Activated effector memory CD4-positive, alpha-beta T cell treated with Interleukin-2 at 50 U/mL for 16 hours (primary cell): ENCODE measurements around the gene OTUD1.
"Not testable (repeated sequence)": the region's sequence is repeated elsewhere in the genome, so short reads cannot be mapped to it uniquely, and the experiment has no call there.

Experiments
- DNase-seq: peaks from one replicate; pipeline ENCODE4 v3.0.0-alpha.2; 2020

Gene OTUD1

DNA sequence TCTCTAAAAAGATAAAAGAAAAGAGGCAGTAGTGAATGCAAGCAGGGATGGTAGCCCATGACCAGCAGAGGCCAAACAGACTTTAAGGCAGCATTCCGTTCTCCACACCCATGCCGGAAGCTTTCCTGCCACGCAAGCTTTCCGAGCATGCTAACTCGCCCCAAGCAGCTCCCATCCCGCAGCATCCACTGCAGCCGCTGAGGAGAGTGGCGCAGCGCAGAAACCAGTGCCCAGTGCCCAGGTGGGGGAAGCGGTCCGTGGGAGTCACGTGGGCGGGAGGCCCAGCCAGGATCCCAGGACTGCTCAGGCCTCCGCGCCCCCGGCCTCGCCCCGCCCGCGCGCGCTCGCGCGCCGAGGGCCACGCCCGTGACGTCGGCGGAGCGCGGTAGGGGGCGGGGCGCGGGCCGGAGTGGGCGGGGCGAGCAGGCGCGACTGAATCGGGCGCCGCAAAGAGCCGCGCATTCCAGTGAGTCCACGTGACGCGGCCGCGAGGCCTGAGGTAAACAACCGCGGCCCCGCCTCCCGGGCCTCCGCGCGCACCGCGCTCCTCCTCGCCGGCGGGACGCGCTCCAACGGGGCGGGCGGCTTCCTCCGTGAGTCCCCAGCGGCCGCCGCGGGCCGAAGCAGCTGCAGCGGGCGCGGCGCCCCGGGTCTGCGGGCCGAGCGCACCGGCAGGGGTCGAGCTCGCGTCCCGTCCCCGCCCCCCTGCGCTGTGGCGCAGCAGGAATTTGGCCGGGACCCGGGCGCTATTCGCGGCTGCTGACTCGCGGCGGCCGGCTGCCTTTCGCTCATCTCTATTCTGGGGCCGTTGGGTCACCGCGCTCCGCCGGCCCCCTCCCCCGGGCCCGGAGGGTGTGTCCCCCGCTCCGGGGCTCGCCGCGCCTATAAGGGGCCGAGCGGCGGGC is at the start of gene OTUD1:
Gene OTUD1, plus strand, starts transcription at position 529 of the 905 bp plus-strand sequence. CDS start 383 bp downstream, outside the sequence.
- DNase-seq = peak; percentile 91

DNA sequence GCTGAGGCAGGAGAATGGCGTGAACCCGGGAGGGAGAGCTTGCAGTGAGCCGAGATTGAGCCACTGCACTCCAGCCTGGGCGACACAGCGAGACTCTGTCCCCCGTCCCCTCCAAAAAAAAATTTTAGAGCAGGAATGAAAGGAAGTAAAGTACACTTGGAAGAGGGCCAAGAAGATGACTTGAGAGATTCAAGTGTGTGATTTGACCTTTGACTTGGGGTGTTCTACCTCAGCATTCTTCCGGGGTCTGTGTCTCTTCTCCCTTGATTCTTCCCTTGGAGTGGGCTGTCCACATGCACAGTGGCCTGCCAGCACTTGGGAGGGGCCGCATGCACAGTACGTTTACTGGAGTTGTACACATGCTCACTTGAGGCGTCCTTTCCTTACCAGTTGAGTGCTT is 48.5 kb upstream of the OTUD1 start:
- not testable (repeated sequence) for DNase-seq

- DNase-seq = no peak
Measured at GRCh38 chr10:23390809-23391208, 48.1 kb upstream of the OTUD1 start.

DNA sequence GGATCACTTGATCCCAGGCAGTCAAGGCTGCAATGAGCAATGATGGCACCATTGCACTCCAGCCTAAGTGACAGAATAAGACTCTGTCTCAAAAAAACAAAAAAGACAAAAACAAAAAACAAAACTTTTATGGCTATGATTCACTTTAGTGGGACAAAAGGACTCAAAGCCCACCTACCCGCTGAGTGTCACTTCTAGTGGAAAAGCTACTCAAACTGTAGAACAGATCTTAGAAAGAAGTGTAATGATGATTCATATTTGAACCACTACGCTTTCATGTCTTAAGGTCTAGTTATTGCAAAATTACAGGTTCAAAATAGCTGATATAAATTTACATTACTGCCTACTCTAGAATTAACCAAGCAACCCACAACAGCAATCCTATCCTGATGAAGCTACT is 47.1 kb upstream of the OTUD1 start:
- DNase-seq = no peak

DNA sequence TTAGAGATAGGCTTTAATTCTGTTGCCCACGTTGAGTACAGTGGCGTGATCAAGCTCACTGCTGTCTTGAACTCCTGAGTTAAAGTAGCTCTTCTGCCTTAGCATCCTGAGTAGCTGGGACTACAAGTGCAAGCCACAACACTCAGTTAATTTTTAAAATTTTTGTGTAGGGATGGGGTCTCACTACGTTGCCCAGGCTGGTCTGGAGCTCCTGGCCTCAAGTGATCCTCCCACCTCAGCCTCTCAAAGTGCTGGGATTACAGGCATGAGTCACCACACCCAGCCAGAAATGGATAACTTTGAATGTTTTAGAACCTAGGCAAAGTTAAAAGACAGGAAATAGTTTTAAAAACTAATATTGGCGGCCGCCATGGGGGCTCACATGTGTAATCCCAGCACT is 43.9 kb upstream of the OTUD1 start:
- DNase-seq = no peak

- DNase-seq = no peak
Measured at GRCh38 chr10:23396695-23397094, 42.2 kb upstream of the OTUD1 start.

DNA sequence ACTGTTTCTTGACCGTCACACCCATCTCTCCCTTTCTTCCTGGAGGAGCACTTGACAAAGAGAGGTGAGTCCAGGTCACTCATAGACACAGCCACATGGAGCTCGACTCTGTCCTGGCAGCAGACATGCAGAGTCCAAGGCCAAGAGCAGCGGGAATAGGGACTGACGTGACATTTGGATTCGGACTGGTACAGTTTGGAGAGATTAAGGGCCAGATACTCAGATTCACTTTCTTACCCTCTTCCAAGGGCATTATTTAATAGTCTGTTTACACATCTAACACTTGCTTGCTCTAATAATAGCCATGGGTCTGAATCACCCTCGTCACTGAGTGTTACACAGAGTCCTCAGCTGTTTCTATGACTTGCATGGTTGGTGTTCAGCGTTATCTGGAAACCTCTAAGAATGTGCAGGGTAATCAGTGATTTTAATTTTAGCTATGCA is 39.2 kb upstream of the OTUD1 start:
- no peak for DNase-seq

DNA sequence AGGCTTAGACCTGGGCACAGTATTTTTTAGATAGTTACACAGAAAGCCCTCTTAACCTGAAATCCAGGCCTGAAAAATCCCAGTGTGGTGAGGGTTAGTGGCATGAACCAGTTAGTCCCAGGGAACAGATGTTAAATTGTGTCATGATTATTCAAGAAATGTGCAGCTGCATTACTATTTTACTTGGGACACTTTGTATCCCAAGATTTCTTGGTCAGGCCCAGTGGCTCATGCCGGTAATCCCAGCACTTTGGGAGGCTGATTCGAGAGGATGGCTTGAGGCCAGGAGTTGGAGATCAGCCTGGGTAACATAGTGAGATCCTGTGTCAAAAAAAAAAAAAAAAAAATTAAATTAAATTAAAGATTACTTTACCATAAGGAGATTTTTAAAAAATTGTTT is 36.0 kb upstream of the OTUD1 start:
- no peak for DNase-seq

DNA sequence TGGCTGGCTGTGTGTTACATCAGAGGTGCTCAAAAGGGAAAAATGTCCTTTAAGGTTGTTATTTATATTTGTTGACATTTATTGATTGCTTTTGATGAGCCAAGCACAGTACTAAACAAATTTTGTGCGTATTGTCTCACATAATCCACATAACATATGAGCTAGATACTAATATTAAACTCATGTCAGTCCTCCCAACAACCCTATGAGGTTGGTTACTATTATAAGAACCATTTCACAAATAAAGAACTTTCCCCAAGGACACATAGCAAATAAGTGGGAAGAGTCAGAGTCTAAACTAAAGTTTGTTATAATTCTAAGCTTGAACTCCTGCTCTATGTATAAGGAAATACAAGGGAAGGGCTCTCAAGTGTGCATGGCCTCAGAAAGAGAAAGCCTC is 35.6 kb upstream of the OTUD1 start:
- no peak for DNase-seq

GRCh38 chr10:23403719-23404118 is 35.2 kb upstream of the OTUD1 start:
- no peak for DNase-seq

- no peak for DNase-seq
Measured at GRCh38 chr10:23404461-23404980, 34.4 kb upstream of the OTUD1 start.

DNA sequence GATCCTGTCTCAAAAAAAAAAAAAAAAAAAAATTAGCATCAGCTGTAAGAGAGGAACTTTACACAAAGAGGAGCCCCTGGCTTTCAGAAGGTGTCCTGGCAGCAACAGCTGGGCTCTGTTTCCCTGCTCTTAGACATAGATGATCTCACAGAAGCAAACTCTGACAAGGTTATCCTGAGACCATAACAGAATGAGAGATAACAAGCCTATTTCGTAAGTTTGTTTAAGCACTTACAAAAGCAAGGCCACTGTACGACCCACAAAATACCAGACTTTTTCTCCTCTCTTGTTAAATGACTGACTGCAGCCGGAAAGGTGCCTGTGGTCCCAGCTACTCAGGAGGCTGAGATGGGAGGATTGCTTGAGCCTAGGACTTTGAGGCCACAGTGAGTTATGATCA is 33.3 kb upstream of the OTUD1 start:
- no peak for DNase-seq

- no peak for DNase-seq
Measured at GRCh38 chr10:23406409-23406808, 32.5 kb upstream of the OTUD1 start.

- no peak for DNase-seq
Measured at GRCh38 chr10:23408330-23408976, 30.4 kb upstream of the OTUD1 start.

GRCh38 chr10:23412223-23412622 is 26.7 kb upstream of the OTUD1 start:
- no peak for DNase-seq

DNA sequence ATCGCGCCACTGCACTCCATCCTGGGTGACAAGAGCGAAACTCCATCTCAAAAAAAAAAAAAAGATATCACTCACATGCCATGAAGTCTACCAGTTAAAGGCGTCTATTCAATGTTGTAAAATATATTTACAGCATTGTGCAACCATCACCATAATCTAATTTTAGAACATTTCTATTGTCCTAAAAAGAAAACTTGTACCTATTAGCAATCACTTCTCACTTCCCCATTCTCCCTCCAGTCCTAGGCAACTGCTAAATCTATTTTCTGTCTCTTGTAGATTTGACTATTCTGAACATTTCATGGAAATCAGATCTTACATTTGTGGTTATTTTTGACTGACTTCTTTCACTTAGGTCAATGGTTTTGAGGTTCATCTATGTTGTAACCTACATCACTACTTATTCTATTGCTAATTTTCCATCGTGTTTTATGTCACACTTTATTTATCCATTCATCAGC is 25.2 kb upstream of the OTUD1 start:
- no peak for DNase-seq

- no peak for DNase-seq
Measured at GRCh38 chr10:23414658-23415057, 24.2 kb upstream of the OTUD1 start.

DNA sequence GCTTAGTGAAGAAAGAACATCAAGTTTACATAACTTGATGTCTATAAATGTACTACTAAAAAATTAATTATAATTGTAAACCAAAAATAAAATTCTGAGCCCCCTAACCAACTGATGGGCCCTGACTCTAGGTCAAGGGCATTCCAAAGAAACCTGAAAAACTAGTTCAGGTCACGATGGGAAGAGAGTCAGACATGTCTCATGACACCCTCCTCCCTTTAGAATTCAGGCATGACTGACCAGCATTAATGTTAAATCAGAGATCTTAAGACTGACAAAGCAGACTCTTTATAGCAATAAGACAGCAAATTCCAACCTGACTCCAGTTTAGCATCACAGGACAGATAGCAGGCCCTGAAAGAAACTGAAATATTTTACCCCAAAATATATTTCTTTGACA is 21.6 kb upstream of the OTUD1 start:
- DNase-seq = no peak

- DNase-seq = no peak
Measured at GRCh38 chr10:23418051-23418681, 20.7 kb upstream of the OTUD1 start.

- DNase-seq = no peak
Measured at GRCh38 chr10:23419201-23419600, 19.7 kb upstream of the OTUD1 start.

DNA sequence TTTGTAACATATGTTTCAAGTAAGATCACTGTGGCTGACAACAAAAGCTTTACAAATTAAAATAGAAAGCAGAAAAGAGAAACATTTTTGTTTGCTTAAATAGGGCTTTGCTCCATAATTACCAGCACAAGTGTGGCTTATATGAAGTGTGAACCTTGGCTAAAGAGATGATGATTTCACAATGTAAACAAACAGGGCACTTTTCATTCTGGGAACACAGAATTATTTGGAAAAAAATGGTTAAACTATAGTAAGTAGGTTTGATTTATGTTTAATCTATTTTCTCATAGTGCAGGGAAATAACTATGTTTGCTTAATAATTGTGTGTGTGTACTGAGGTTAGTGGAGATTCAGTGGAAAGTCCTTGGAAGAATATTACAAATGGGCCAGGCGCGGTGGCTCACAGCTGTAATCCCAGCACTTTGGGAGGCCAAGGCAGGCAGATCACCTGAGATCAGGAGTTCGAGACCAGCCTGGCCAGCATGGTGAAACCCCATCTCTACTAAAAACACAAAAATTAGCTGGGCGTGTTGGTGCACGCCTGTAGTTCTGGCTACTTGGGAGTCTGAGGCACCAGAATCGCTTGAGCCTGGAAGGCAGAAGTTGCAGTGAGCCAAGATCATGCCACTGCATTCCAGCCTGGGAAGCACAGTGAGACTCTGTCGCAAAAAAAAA is 19.1 kb upstream of the OTUD1 start:
- DNase-seq = no peak

- DNase-seq = no peak
Measured at GRCh38 chr10:23421397-23421796, 17.5 kb upstream of the OTUD1 start.

- DNase-seq = no peak
Measured at GRCh38 chr10:23422003-23422411, 16.9 kb upstream of the OTUD1 start.
